Measurements from ENCODE around the gene CD38.
"Not testable (repeated sequence)": the region's sequence is repeated elsewhere in the genome, so short reads cannot be mapped to it uniquely, and the experiment has no call there.

CD38 gene

DNA sequence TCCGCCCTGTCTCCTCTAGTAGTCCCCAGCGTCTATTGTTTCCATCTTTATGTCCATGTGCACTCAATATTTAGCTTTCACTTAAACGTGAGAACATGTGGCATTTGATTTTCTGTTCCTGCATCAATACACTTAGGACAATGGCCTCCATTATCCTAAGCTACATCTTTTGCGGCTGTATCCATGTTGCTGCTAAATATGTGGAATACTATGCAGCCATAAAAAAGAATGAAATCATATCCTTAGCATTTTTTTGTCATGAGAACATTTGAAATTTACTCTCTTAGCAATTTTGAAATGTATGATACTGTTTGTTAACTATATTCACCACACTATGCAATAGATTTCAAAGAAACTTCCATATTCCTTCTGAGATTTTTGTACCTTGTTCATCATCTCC is 19.8 kb upstream of the CD38 start:
- no peak overlapping the region for H3K4me2 ChIP-seq (ENCODE audit: insufficient read depth, low read length, poor library complexity, severe bottlenecking)
- no peak overlapping the region for H2BK5ac ChIP-seq (ENCODE audit: low read length)
- H3K9me3 ChIP-seq (replicated peaks in 1 of 2; ENCODE audit: control insufficient read depth in 2 of 2, insufficient read depth in 1 of 2, low read depth in 1 of 2, low read length in 2 of 2) = no peaks in the 10 kb centered on the region
- peaks cover 0 to 3% (median 0%) of the 10 kb centered on the region in 3 experiments for H3K27me3 ChIP-seq (ENCODE audit: control insufficient read depth in 3 of 3, insufficient read depth in 3 of 3, low read depth in 1 of 3, low read length in 3 of 3)
- no peak overlapping the region for H4K91ac ChIP-seq (ENCODE audit: low read depth, low read length, poor library complexity)
- DNase-seq (ENCODE audit: low spot score) = no peak
- no peak overlapping the region for H3K9ac ChIP-seq (ENCODE audit: low read depth, low read length, poor library complexity)
- H2BK120ac ChIP-seq (ENCODE audit: low read depth, low read length) = no peak overlapping the region
- H2AK5ac ChIP-seq (ENCODE audit: low read depth, low read length) = no peak overlapping the region
- H3K4ac ChIP-seq (ENCODE audit: low read length) = no peak overlapping the region
- no peak overlapping the region for H3K18ac ChIP-seq (ENCODE audit: low read length)
- H2AFZ ChIP-seq (ENCODE audit: low read length) = no peak overlapping the region
- no peak overlapping the region for H2BK15ac ChIP-seq (ENCODE audit: low read length)
- H3K4me3 ChIP-seq (ENCODE audit: low read length in 2 of 2) = no peak overlapping the region
- no peak overlapping the region for H3K23ac ChIP-seq (ENCODE audit: low read depth, low read length, poor library complexity)
- H3K14ac ChIP-seq (ENCODE audit: low read length) = no peak overlapping the region
- no peak overlapping the region for H2BK12ac ChIP-seq (ENCODE audit: low read length)
- no peak overlapping the region for H3K27ac ChIP-seq (replicated peaks; ENCODE audit: low read length)
- H4K8ac ChIP-seq (ENCODE audit: low read depth, low read length) = no peak overlapping the region
- no CpG with 5 or more reads among the region's 4 CpGs for WGBS, 2 donors (ENCODE audit: extremely low coverage in 2 of 2, insufficient read length in 2 of 2, insufficient replicate concordance in 1 of 2)
- H3K79me1 ChIP-seq (ENCODE audit: low read depth, low read length) = no peaks in the 10 kb centered on the region
- no peaks in the 10 kb centered on the region for H3K4me1 ChIP-seq (ENCODE audit: control insufficient read depth in 2 of 2, insufficient read depth in 1 of 2, low read depth in 1 of 2, low read length in 2 of 2)
- H3K36me3 ChIP-seq (replicated peaks in 1 of 2; ENCODE audit: control insufficient read depth in 2 of 2, insufficient read depth in 2 of 2, low read length in 2 of 2) = no peaks in the 10 kb centered on the region

DNA sequence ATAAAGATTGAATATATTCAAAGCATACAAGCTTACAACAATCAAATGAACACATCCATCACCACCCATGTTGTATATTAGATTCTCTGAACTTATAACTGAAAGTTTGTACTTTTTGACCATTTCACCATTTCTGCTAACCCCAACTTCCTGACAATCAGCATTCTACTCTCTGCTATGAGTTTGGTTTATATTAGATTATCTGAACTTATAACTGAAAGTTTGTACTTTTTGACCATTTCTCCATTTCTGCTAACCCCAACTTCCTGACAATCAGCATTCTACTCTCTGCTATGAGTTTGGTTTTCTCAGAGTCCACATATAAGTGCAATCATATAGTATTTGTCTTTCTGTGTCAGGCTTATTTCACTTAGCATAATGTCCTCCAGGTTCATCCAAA is 15.7 kb upstream of the CD38 start:
- not testable (repeated sequence) for H3K4me2 ChIP-seq (ENCODE audit: insufficient read depth, low read length, poor library complexity, severe bottlenecking); H3K14ac ChIP-seq (ENCODE audit: low read length); H2AK5ac ChIP-seq (ENCODE audit: low read depth, low read length); H3K36me3 ChIP-seq (replicated peaks in 1 of 2; ENCODE audit: control insufficient read depth in 2 of 2, insufficient read depth in 2 of 2, low read length in 2 of 2); H2BK5ac ChIP-seq (ENCODE audit: low read length); H3K9ac ChIP-seq (ENCODE audit: low read depth, low read length, poor library complexity); H3K9me3 ChIP-seq (replicated peaks in 1 of 2; ENCODE audit: control insufficient read depth in 2 of 2, insufficient read depth in 1 of 2, low read depth in 1 of 2, low read length in 2 of 2); H3K4me1 ChIP-seq (ENCODE audit: control insufficient read depth in 2 of 2, insufficient read depth in 1 of 2, low read depth in 1 of 2, low read length in 2 of 2); H2BK120ac ChIP-seq (ENCODE audit: low read depth, low read length); DNase-seq (ENCODE audit: low spot score); H3K18ac ChIP-seq (ENCODE audit: low read length); H3K27me3 ChIP-seq (ENCODE audit: control insufficient read depth in 3 of 3, insufficient read depth in 3 of 3, low read depth in 1 of 3, low read length in 3 of 3); H3K79me1 ChIP-seq (ENCODE audit: low read depth, low read length); H2BK15ac ChIP-seq (ENCODE audit: low read length); H2AFZ ChIP-seq (ENCODE audit: low read length); H4K8ac ChIP-seq (ENCODE audit: low read depth, low read length); H3K23ac ChIP-seq (ENCODE audit: low read depth, low read length, poor library complexity); H3K4ac ChIP-seq (ENCODE audit: low read length); H3K27ac ChIP-seq (replicated peaks; ENCODE audit: low read length); H3K4me3 ChIP-seq (ENCODE audit: low read length in 2 of 2); H2BK12ac ChIP-seq (ENCODE audit: low read length); H4K91ac ChIP-seq (ENCODE audit: low read depth, low read length, poor library complexity)

- DNase-seq (ENCODE audit: low spot score) = no peak
- Histone ChIP-seq H3K14ac (ENCODE audit: low read length) (no peak overlapping the region), H3K4me3 (ENCODE audit: low read length in 2 of 2) (no peak overlapping the region), H3K23ac (ENCODE audit: low read depth, low read length, poor library complexity) (no peak overlapping the region), H3K4me1 (ENCODE audit: control insufficient read depth in 2 of 2, insufficient read depth in 1 of 2, low read depth in 1 of 2, low read length in 2 of 2) (no peaks in the 10 kb centered on the region), H3K27me3 (ENCODE audit: control insufficient read depth in 3 of 3, insufficient read depth in 3 of 3, low read depth in 1 of 3, low read length in 3 of 3) (no peaks in the 10 kb centered on the region), H4K91ac (ENCODE audit: low read depth, low read length, poor library complexity) (no peak overlapping the region), H3K4me2 (ENCODE audit: insufficient read depth, low read length, poor library complexity, severe bottlenecking) (no peak overlapping the region), H2BK120ac (ENCODE audit: low read depth, low read length) (no peak overlapping the region), H4K8ac (ENCODE audit: low read depth, low read length) (no peak overlapping the region), H2BK5ac (ENCODE audit: low read length) (no peak overlapping the region), H3K79me1 (ENCODE audit: low read depth, low read length) (no peaks in the 10 kb centered on the region), H3K9me3 (replicated peaks in 1 of 2; ENCODE audit: control insufficient read depth in 2 of 2, insufficient read depth in 1 of 2, low read depth in 1 of 2, low read length in 2 of 2) (no peaks in the 10 kb centered on the region), H3K36me3 (replicated peaks in 1 of 2; ENCODE audit: control insufficient read depth in 2 of 2, insufficient read depth in 2 of 2, low read length in 2 of 2) (no peaks in the 10 kb centered on the region), H3K18ac (ENCODE audit: low read length) (no peak overlapping the region), H3K4ac (ENCODE audit: low read length) (no peak overlapping the region), H2AFZ (ENCODE audit: low read length) (peak overlapping the region; percentile 58), H3K27ac (replicated peaks; ENCODE audit: low read length) (no peak overlapping the region), H3K9ac (ENCODE audit: low read depth, low read length, poor library complexity) (no peak overlapping the region), H2BK12ac (ENCODE audit: low read length) (no peak overlapping the region), H2BK15ac (ENCODE audit: low read length) (no peak overlapping the region), H2AK5ac (ENCODE audit: low read depth, low read length) (no peak overlapping the region)
- WGBS, 2 donors (ENCODE audit: extremely low coverage in 2 of 2, insufficient read length in 2 of 2, insufficient replicate concordance in 1 of 2) = no CpG with 5 or more reads among the region's 6 CpGs
Observed at GRCh38 chr4:15765391-15765790, 12.7 kb upstream of the CD38 start.

GRCh38 chr4:15765910-15766697 is 12.0 kb upstream of the CD38 start:
- Histone ChIP-seq H3K4me2 (ENCODE audit: insufficient read depth, low read length, poor library complexity, severe bottlenecking) (no peak overlapping the region), H2BK120ac (ENCODE audit: low read depth, low read length) (no peak overlapping the region), H4K8ac (ENCODE audit: low read depth, low read length) (no peak overlapping the region), H2BK12ac (ENCODE audit: low read length) (no peak overlapping the region), H2BK5ac (ENCODE audit: low read length) (no peak overlapping the region), H3K9ac (ENCODE audit: low read depth, low read length, poor library complexity) (no peak overlapping the region), H3K4me1 (ENCODE audit: control insufficient read depth in 2 of 2, insufficient read depth in 1 of 2, low read depth in 1 of 2, low read length in 2 of 2) (no peaks in the 10 kb centered on the region), H2AK5ac (ENCODE audit: low read depth, low read length) (no peak overlapping the region), H4K91ac (ENCODE audit: low read depth, low read length, poor library complexity) (no peak overlapping the region), H3K27me3 (ENCODE audit: control insufficient read depth in 3 of 3, insufficient read depth in 3 of 3, low read depth in 1 of 3, low read length in 3 of 3) (no peaks in the 10 kb centered on the region), H2BK15ac (ENCODE audit: low read length) (no peak overlapping the region), H3K79me1 (ENCODE audit: low read depth, low read length) (no peaks in the 10 kb centered on the region), H3K4me3 (ENCODE audit: low read length in 2 of 2) (no peak overlapping the region), H3K4ac (ENCODE audit: low read length) (no peak overlapping the region), H3K23ac (ENCODE audit: low read depth, low read length, poor library complexity) (no peak overlapping the region), H3K18ac (ENCODE audit: low read length) (no peak overlapping the region), H3K36me3 (replicated peaks in 1 of 2; ENCODE audit: control insufficient read depth in 2 of 2, insufficient read depth in 2 of 2, low read length in 2 of 2) (no peaks in the 10 kb centered on the region), H2AFZ (ENCODE audit: low read length) (no peak overlapping the region), H3K27ac (replicated peaks; ENCODE audit: low read length) (no peak overlapping the region), H3K14ac (ENCODE audit: low read length) (no peak overlapping the region), H3K9me3 (replicated peaks in 1 of 2; ENCODE audit: control insufficient read depth in 2 of 2, insufficient read depth in 1 of 2, low read depth in 1 of 2, low read length in 2 of 2) (no peaks in the 10 kb centered on the region)
- no peak for DNase-seq (ENCODE audit: low spot score)
- no CpG with 5 or more reads among the region's 6 CpGs for WGBS, 2 donors (ENCODE audit: extremely low coverage in 2 of 2, insufficient read length in 2 of 2, insufficient replicate concordance in 1 of 2)
